22Rv1 (cell line): ENCODE results near the gene HTR3D.
A peak's percentile ranks its signal among the peaks of the same experiment; 100 is the strongest.

Experiments used
- H3K27ac ChIP-seq: fragments of 450-650 bp; 2 replicates; pipeline ENCODE4 v1.5.1; 2017
- ZFX ChIP-seq: fragments of 450-650 bp; IDR thresholded peaks from 2 replicates; pipeline ENCODE4 v1.6.1; 2017; ENCODE audit warnings: antibody characterized with exemption, borderline replicate concordance
- TF ChIP-seq, protein P1 (sequence below): fragments of 450-650 bp; IDR thresholded peaks from 2 replicates; pipeline ENCODE4 v1.5.1; 2017; ENCODE audit warnings: mild to moderate bottlenecking

Gene HTR3D

GRCh38 chr3:184039414-184039813 lies 7.9 kb downstream of the HTR3D start:
- H3K27ac ChIP-seq: no peak overlapping the region
- no peak for TF ChIP-seq ZFX
- TF ChIP-seq, protein P1, sequence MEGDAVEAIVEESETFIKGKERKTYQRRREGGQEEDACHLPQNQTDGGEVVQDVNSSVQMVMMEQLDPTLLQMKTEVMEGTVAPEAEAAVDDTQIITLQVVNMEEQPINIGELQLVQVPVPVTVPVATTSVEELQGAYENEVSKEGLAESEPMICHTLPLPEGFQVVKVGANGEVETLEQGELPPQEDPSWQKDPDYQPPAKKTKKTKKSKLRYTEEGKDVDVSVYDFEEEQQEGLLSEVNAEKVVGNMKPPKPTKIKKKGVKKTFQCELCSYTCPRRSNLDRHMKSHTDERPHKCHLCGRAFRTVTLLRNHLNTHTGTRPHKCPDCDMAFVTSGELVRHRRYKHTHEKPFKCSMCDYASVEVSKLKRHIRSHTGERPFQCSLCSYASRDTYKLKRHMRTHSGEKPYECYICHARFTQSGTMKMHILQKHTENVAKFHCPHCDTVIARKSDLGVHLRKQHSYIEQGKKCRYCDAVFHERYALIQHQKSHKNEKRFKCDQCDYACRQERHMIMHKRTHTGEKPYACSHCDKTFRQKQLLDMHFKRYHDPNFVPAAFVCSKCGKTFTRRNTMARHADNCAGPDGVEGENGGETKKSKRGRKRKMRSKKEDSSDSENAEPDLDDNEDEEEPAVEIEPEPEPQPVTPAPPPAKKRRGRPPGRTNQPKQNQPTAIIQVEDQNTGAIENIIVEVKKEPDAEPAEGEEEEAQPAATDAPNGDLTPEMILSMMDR: no peak

DNA sequence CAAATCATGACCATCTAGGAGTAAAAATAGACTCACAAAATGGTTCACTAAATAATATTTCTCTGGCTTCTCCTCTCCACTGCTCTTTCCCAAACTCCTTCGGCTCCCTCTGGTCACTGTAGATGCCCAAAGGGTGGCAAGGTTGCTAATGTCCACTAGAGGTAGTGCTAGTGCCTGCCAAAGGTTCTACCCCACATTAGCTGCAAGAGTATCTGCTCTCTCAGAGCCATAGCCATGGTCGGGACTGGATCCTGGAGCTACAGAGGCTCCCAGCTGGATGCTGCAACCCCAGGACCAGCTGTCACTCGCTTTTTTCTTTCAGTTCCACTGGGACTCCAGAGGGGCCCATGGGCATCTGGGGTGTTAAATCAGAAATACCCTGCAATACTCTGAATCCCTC lies 8.5 kb downstream of the HTR3D start:
- TF ChIP-seq, protein P1: peak; percentile 33; the same call in 1 of the 2 replicates
- no peak for TF ChIP-seq ZFX
- no peak overlapping the region for H3K27ac ChIP-seq

DNA sequence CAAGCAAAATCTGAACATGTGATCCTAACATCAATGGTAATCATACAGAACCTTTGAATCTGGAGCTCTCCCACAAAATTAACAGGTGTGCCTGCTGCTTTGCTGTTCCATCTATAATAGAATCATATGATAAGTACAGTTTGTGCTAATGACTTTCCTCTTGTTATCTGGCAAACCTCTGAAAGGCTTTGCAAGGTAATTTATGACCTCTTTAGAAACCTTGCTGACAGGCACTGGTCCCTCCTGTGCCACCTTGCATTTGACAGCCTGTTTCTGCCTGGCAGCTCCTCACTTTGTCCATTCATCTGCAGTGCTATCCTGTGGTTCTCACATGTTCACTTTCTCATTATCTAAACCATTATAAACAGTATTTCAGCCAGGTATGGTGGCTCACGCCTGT lies 11.1 kb downstream of the HTR3D start:
- no peak overlapping the region for H3K27ac ChIP-seq
- TF ChIP-seq ZFX: no peak
- TF ChIP-seq, protein P1: no peak

DNA sequence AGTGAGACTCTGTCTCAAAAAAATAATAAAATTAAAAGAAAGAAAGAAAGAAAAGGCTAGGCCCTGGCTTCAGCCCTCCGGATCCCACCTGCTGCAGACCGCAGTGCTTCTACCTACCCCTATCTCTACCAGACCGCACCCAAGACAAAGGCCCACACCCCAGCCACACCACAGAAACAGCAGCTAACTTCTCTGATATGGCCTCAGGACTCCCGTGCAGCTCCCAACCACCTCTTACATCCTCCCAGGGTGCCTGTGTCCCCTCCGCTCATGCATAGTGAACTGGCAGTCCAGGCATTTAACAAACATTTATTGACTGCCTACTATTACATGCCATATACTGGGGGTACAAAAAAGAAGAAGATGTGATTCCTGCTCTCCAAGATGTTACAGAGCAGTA lies 14.5 kb downstream of the HTR3D start:
- H3K27ac ChIP-seq: no peak overlapping the region
- no peak for TF ChIP-seq ZFX
- TF ChIP-seq, protein P1: no peak

GRCh38 chr3:184050217-184050847 lies 18.8 kb downstream of the HTR3D start:
- H3K27ac ChIP-seq: no peak overlapping the region

GRCh38 chr3:184052767-184053166 lies 21.2 kb downstream of the HTR3D start, which contains the start of gene HTR3C:
Gene HTR3C (plus strand): TSS chr3:184053047. CDS start chr3:184053081, 34 bp downstream.
- no peak for TF ChIP-seq ZFX
- TF ChIP-seq, protein P1: no peak
- no peak within 1 kb of the TSS for H3K27ac ChIP-seq

More at GRCh38 chr3:184050217-184050847, 18.8 kb downstream of the HTR3D start:
- TF ChIP-seq, protein P1: no peak

DNA sequence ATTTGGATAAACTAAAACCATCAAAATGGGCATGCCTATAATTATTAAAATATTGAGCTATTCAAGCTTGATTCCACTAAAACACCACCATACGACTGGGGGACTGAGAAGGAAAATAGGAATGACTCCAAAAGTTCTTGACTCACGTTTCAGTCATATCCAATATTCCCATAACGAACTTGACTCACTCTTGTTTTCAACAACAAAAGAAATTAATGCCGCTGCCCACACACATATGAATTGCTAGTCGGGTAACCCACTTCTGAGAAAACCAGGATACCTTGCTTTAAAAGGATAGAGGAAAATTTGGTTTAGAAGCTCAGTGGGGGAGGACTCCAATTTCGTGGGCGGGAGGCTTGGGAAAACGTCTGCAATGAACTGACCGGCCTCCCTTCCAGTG lies 26.5 kb downstream of the HTR3D start:
- no peak overlapping the region for H3K27ac ChIP-seq
- no peak for TF ChIP-seq ZFX
- TF ChIP-seq, protein P1: no peak
